Inferior parietal cortex (tissue), 1 donor: ENCODE results near the gene ALDH3B2.

Experiments
- DNase-seq: peaks from one replicate; pipeline ENCODE4 v3.0.0-alpha.2; 2016; ENCODE audit errors: extremely low spot score

Gene ALDH3B2

GRCh38 chr11:67613960-67614715 is 60.3 kb downstream of the ALDH3B2 start:
- no peak for DNase-seq

- no peak for DNase-seq
These were observed 61.0 kb downstream of the ALDH3B2 start for GRCh38 chr11:67613313-67613959.

DNA sequence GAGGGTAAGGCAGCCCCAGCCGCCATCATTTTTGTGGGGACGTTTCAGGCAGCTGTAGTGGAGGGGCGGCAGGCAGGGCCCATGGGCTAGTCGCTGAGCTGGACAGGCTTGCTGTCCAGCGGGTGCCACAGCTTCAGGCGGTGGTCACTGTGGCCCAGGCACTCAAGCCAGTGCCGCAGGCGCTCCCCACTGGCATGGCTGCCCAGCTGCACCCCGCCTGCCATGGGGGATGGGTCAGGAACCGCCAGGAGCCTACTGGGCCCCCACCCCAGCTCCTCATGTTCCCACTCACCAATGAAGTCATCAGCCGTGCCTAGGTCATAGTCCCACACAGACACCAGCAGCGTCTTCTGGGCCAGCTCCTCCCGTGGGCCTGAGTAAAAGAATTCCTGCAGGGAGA is 61.7 kb downstream of the ALDH3B2 start:
- no peak for DNase-seq
